ENCODE results near the gene ACTG1.

The ACTG1 gene

GRCh38 chr17:81474958-81475357, 37.6 kb downstream of the ACTG1 start:
- H3K4me3 ChIP-seq (ENCODE audit: low read length), result no peak overlapping the region
- no peak for TF ChIP-seq ZNF274 (IDR thresholded peaks at IDR 0.05; ENCODE audit: low read depth, low read length)

DNA sequence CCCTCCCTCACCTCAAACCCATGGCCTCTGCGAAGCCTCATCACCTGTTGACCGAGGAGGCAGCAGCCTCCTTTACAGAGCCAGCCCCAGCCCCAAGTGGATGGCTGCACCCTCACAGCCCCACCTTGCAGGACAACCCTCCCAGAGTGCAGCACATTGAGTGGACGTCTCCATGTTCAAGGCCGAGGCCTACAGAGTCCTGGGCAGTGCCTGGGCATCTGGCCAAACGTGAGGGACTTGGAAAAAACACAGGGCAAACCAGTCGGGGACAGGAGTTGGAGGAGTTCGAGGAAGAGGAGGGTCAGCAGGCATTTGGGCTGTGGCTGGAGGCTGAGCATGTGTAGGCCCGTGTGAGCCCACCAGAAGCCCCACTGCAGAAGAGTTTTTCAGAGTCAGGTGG, 39.6 kb downstream of the ACTG1 start:
- no peak for TF ChIP-seq ZNF274 (IDR thresholded peaks at IDR 0.05; ENCODE audit: low read depth, low read length)
- H3K4me3 ChIP-seq (ENCODE audit: low read length), result no peak overlapping the region

DNA sequence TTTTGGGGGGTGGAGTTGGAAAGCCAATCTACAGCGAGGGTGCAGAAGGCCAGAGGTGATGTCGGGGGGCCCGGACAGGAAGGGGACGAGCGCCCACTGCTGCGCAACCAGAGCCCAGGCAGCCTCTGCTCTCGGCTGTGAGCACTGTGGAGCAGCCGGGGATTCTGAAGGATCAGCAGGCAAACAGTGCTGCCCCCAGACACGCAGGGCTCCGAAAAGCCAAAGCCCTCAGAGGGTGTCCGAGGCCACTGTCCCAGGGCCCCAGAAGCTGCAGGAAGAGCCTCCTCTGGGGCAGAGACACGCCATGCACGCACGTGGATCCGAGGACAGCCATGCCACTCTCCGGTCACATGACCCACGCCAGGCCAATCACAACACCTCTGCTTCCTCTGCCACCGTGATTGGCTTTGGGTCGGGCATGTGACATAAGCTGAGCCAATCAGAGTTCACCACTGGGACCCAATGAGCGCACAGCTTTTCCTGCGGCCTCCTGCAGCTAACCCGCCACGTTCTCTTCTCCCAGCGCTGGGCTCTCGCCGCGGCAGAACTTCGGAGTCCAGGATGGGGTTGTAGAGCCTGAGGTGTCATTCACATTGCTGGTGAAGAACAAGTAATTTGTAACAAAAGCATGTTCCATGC, 40.7 kb downstream of the ACTG1 start:
- TF ChIP-seq ZNF274 (IDR thresholded peaks at IDR 0.05; ENCODE audit: low read depth, low read length), result no peak
- no peak overlapping the region for H3K4me3 ChIP-seq (ENCODE audit: low read length)

DNA sequence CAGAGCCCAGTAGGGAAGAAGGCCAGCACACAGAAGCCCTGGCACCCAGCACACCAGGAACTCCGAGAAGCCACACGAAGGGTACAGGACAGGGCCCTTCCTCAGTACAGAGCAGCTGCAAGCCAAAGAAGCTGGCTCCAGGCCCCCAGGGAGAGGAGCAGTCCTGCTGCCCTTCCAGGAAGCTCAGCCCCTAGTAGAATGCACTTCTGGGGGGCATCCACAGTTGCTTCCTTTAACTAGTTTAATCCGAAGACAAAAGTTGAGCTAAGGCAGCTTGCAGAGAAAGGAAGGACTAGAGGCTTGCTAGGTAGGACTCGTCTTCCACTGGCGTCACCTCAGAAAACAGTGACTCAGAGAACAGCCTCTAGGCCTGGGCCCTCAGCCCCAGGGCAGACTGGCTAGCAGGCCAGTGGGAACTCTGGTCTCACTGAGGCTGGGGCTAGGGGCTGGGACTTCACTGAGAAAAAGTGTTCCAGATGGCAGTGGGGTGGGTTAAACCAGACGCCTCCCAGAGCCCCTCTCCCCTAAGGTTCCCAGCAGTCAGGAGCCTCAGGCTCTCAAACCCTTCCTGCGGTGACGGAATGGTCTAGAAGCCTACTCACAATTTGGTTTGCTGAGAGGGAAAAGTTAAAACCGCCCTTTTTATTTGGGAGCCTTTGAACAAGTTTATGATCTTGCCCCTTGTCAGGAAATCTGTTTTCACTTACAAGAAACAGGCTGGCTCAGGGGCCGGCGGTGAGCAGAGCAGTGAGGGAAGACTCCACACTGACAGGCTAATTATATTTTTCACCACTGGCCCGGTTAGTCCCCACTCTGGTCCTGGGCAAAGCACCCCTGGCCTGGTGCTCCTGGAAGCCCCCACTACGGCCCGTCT, 41.4 kb downstream of the ACTG1 start:
- no peak for TF ChIP-seq ZNF274 (IDR thresholded peaks at IDR 0.05; ENCODE audit: low read depth, low read length)
- H3K4me3 ChIP-seq (ENCODE audit: low read length), result no peak overlapping the region

GRCh38 chr17:81470270-81470943, 42.2 kb downstream of the ACTG1 start:
- no peak for TF ChIP-seq ZNF274 (IDR thresholded peaks at IDR 0.05; ENCODE audit: low read depth, low read length)
- no peak overlapping the region for H3K4me3 ChIP-seq (ENCODE audit: low read length)

DNA sequence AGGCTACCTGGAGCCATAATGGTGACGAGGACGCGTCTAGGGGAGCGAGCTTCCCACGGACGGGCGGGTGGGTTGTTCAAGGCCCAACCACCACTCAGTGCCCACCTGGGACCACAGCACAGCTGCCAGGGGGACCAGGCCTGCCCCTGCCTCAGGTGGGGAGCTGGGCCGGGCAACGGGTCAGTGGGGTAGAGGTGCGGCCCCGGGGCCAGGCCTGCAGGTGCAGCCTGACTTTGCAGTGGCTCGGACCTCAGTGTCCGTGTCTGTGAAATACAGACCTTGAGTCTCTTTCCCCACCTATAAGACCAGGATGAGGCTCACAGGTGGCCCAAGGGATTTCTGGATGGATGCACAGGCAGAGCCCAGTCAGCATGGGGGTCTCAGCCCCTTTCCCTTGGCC, 43.3 kb downstream of the ACTG1 start:
- no peak overlapping the region for H3K4me3 ChIP-seq (ENCODE audit: low read length)
- TF ChIP-seq ZNF274 (IDR thresholded peaks at IDR 0.05; ENCODE audit: low read depth, low read length), result no peak

DNA sequence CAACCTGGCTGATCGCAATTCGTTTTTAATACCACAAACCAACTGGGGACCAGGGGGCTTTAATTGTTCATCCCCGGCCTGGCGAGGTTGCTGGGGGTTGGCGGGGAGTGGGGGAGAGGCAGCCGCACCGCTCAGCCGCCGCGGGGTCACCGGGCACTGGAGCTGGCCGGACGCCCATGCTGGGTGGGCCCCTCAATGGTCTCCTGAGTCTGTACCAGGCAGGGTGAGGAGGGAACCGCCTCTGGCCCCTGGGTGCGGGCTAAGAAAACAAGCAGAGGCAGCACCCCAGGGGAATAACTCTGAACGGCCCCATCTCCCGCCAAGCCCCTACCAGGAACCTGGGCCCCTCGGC, 43.9 kb downstream of the ACTG1 start:
- H3K4me3 ChIP-seq (ENCODE audit: low read length), result no peak overlapping the region
- no peak for TF ChIP-seq ZNF274 (IDR thresholded peaks at IDR 0.05; ENCODE audit: low read depth, low read length)

DNA sequence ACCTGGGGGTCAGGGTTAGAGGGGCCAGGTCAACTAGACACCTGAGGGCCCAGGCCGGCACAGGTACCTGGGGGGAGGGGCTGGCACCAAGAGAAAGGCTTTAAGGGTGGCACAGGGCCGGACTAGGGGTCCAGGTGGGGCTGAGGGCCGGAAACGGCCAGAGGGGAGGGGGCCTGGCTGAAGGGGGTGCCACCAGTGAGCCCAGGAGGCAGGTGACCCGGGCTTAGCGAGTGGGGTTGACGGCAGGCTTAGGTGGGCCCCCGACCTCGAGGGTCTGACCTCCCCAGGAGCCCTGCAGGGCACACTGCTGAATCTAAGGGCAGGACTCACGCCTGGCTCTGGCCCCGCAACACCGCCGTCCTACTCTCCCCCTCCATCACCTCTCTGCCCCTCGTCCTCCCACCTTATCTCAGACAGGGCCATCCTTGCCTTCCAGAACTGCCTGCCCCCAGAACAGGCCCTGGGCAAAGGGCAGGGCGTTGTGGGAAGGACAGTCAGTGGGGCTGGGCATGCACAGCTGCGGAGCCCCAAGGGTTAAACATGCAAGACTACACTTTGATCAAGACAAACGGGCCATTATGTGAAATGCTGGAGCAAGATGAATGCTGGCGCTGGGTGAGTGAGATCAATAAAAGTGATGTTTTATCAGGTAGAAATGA, 44.4 kb downstream of the ACTG1 start:
- no peak overlapping the region for H3K4me3 ChIP-seq (ENCODE audit: low read length)
- TF ChIP-seq ZNF274 (IDR thresholded peaks at IDR 0.05; ENCODE audit: low read depth, low read length), result no peak

- TF ChIP-seq ZNF274 (IDR thresholded peaks at IDR 0.05; ENCODE audit: low read depth, low read length), result no peak
- no peak overlapping the region for H3K4me3 ChIP-seq (ENCODE audit: low read length)
These were observed 45.8 kb downstream of the ACTG1 start for GRCh38 chr17:81466564-81467472.

- H3K4me3 ChIP-seq (ENCODE audit: low read length), result no peak overlapping the region
- TF ChIP-seq ZNF274 (IDR thresholded peaks at IDR 0.05; ENCODE audit: low read depth, low read length), result no peak
These were observed 46.7 kb downstream of the ACTG1 start for GRCh38 chr17:81465910-81466309.

DNA sequence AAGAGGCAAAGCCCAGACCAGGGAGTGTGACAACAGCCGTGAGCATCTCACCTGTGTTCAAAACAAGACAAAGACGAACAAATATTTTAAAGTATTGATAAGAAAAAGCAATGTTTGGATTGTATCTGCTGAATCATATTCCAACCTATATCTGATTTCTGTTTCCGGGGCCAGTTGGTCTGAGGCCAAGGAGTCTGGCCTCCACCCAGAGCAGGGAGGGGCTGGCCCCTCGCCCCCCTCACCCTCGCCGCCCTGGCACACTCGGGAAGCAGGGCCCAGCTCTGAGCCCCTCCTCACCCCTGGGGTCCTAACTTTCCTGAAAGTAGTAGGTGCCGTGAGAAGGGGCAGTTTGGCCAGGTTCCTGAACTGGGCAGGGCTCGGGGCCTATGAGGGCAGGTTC, 48.0 kb downstream of the ACTG1 start:
- H3K4me3 ChIP-seq (ENCODE audit: low read length), result no peak overlapping the region
- no peak for TF ChIP-seq ZNF274 (IDR thresholded peaks at IDR 0.05; ENCODE audit: low read depth, low read length)

DNA sequence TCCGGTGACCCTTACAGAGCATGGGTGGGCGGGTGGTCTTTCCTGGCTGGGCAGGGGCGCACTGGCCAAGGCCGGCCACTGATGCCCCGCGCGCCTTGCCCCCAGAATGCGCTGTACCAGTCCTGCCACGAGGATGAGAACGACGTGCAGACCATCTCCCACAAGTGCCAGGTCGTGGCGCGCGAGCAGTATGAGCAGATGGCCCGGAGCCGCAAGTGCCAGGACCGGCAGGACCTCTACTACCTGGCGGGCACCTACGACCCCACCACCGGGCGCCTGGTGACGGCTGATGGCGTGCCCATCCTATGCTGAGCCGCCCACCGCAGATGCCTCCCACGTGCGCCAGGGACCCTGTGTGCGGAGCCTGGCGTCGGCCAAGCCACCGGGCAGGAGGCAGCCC, 49.1 kb downstream of the ACTG1 start:
- no peak overlapping the region for H3K4me3 ChIP-seq (ENCODE audit: low read length)
- no peak for TF ChIP-seq ZNF274 (IDR thresholded peaks at IDR 0.05; ENCODE audit: low read depth, low read length)

DNA sequence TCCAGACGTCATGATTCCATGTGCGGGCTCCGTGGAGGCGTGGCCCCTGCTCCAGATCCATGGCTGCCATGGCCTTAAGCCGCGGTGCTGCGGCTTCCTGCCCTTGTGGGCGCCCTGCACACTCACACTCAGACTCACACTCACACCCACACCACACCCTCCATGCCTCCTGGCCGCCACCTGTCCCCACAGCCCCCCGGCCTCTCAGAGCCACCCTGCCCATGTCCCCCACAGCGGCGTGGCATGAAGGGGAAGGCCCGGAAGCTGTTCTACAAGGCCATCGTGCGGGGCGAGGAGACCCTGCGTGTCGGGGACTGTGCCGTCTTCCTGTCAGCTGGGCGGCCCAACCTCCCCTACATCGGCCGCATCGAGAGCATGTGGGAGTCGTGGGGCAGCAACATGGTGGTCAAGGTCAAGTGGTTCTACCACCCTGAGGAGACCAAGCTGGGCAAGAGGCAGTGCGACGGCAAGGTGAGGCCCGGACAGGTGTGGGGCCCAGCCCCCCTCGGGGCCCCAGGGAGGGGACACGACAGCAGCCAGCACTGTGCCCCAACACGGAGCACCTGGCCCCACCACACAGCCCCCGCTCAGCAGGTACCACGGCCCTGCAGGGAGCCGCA, 50.0 kb downstream of the ACTG1 start:
- no peak overlapping the region for H3K4me3 ChIP-seq (ENCODE audit: low read length)
- no peak for TF ChIP-seq ZNF274 (IDR thresholded peaks at IDR 0.05; ENCODE audit: low read depth, low read length)
